PFSK-1 (cell line): ENCODE results near the gene CCDC172.

Experiments
- FOXP2 ChIP-seq: optimal IDR thresholded peaks from 2 replicates; pipeline ENCODE3; 2011; ENCODE audit warnings: borderline replicate concordance, control low read depth, inconsistent platforms; ENCODE audit not compliant: insufficient read depth; ENCODE audit errors: extremely low read length, extremely low read depth
- POLR2AphosphoS5 ChIP-seq: IDR thresholded peaks from 2 replicates; pipeline ENCODE4 v1.6.1; 2012; ENCODE audit warnings: low read depth, mild to moderate bottlenecking, control low read depth, low read length, moderate library complexity
- SIN3A ChIP-seq: IDR thresholded peaks from 2 replicates; pipeline ENCODE4 v1.6.1; 2012; ENCODE audit warnings: mild to moderate bottlenecking, low read length, moderate library complexity, borderline replicate concordance; ENCODE audit not compliant: insufficient read depth
- TAF1 ChIP-seq: IDR thresholded peaks from 2 replicates; pipeline ENCODE4 v1.6.1; 2012; ENCODE audit warnings: low read length, control low read depth, borderline replicate concordance; ENCODE audit not compliant: insufficient read depth
- TF ChIP-seq, protein P1 (sequence below), 2 experiments: IDR thresholded peaks; 2 replicates each; pipeline versions ENCODE4 v1.6.1 to v1.8.0; 2011 to 2012; ENCODE audit warnings: low read depth in 2 of 2, low read length in 2 of 2, control low read depth in 1 of 2, inconsistent platforms in 1 of 2, mild to moderate bottlenecking in 1 of 2, moderate library complexity in 1 of 2; ENCODE audit not compliant: insufficient read depth in 1 of 2

The CCDC172 gene

DNA sequence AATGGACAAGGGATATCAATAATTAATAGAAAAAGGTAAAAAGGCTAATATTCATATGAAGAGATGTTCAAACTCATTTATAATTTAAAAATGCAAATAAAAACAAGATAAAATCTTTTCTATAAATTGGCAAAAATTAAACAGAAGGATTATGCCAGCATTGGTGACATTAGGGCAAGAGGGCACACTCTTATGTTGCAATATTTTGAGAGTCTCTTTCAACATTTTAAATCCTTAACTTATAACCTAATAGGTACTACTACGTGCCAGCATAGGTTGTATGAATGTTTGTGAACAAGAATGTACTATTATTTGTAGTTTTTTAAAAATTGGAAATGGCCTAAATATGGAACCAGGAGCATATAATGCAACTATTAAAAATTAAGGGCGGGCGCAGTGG, 78.6 kb downstream of the CCDC172 start:
- TF ChIP-seq POLR2AphosphoS5 (no peak), TAF1 (no peak), SIN3A (no peak), FOXP2 (no peak)
- TF ChIP-seq, protein P1, sequence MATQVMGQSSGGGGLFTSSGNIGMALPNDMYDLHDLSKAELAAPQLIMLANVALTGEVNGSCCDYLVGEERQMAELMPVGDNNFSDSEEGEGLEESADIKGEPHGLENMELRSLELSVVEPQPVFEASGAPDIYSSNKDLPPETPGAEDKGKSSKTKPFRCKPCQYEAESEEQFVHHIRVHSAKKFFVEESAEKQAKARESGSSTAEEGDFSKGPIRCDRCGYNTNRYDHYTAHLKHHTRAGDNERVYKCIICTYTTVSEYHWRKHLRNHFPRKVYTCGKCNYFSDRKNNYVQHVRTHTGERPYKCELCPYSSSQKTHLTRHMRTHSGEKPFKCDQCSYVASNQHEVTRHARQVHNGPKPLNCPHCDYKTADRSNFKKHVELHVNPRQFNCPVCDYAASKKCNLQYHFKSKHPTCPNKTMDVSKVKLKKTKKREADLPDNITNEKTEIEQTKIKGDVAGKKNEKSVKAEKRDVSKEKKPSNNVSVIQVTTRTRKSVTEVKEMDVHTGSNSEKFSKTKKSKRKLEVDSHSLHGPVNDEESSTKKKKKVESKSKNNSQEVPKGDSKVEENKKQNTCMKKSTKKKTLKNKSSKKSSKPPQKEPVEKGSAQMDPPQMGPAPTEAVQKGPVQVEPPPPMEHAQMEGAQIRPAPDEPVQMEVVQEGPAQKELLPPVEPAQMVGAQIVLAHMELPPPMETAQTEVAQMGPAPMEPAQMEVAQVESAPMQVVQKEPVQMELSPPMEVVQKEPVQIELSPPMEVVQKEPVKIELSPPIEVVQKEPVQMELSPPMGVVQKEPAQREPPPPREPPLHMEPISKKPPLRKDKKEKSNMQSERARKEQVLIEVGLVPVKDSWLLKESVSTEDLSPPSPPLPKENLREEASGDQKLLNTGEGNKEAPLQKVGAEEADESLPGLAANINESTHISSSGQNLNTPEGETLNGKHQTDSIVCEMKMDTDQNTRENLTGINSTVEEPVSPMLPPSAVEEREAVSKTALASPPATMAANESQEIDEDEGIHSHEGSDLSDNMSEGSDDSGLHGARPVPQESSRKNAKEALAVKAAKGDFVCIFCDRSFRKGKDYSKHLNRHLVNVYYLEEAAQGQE (IDR thresholded peaks at IDR 0.05; ENCODE audit: insufficient read depth in 1 of 2, low read depth in 2 of 2, low read length in 2 of 2) = no peak

DNA sequence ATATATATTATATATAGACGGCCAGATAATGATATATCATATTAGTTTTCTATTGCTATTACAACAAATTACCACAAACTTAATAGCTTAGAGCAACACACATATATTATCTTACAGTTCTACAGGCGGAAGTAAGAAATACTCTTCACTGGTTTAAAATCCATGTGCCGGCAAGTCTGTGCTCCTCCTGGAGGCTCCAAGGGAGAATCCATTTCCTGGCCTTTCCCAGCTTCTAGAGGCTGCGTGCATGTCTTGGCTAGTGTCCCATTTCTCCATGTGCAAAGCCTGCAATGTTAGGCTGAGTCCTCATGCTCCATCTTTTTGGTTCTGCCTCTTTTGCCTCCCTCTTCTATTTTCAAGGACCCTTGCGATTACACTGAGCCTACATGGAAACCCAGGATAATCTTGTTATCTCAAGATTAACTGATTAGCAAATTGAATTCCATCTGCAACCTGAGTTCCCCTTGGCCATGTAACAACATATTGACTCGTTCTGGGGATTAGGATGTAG, 79.5 kb downstream of the CCDC172 start:
- TF ChIP-seq SIN3A = no peak
- no peak for TF ChIP-seq TAF1
- TF ChIP-seq FOXP2 = no peak
- TF ChIP-seq, protein P1 (IDR thresholded peaks at IDR 0.05; ENCODE audit: insufficient read depth in 1 of 2, low read depth in 2 of 2, low read length in 2 of 2) = no peak
- TF ChIP-seq POLR2AphosphoS5 = no peak

DNA sequence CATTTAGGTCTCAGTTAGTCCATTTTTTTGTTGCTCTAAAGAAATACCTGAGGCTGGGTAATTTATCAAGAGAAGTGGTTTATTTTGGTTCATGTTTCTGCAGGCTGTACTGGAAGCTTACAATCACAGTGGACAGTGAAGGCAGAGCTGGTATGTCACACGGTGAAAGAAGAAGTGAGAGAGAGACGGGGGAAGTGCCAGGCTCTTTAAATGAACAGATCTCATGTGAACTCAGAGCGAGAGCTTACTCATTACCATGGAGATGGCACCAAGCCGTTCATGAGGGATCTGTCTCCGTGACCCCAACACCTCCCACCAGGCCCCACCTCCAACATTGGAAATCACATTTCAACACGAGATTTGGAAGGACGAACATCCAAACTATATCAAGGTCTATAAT, 84.5 kb downstream of the CCDC172 start:
- TF ChIP-seq TAF1 (no peak), SIN3A (no peak), FOXP2 (no peak), POLR2AphosphoS5 (no peak)
- TF ChIP-seq, protein P1 (IDR thresholded peaks at IDR 0.05; ENCODE audit: insufficient read depth in 1 of 2, low read depth in 2 of 2, low read length in 2 of 2) = no peak

DNA sequence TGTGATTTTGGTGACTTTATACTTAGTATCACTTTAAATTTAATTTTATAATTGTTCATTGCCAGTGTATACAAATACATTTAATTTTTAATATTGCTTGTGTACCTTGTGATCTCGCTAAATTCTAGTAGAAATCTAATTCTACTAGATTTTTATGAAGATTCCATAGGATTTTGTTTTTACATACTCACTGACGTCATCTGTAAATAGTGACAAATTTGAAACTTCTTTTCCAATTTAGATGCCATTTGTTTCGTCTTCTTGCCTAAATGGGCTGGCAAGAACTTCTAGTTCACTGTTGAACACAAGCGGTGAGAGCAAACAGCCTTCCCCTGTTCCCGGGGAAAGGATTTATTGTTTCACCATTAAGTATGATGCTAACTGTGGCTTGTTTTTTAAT, 86.1 kb downstream of the CCDC172 start:
- no peak for TF ChIP-seq POLR2AphosphoS5
- TF ChIP-seq TAF1 = no peak
- TF ChIP-seq, protein P1 (IDR thresholded peaks at IDR 0.05; ENCODE audit: insufficient read depth in 1 of 2, low read depth in 2 of 2, low read length in 2 of 2) = no peak
- no peak for TF ChIP-seq SIN3A
- no peak for TF ChIP-seq FOXP2

DNA sequence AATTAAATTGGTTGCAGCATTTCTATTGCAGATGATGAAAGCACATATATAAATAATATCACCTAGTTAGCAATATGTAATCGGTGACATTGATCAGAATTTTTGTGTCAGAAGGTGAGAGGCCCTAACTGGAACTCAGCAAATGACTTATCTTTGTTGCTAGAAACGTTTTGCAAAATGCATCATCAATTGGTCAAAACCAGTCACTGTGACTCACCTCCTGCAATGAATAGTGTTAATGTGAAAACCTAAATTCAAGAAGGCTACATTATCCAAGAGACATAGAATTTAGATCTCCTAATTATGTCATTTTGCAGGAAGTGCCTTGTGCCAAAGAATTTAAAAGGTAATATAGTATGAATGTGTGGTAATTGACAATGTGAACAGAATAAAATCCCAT, 93.6 kb downstream of the CCDC172 start:
- TF ChIP-seq FOXP2 (no peak), SIN3A (no peak), TAF1 (no peak), POLR2AphosphoS5 (no peak)
- TF ChIP-seq, protein P1 (IDR thresholded peaks at IDR 0.05; ENCODE audit: insufficient read depth in 1 of 2, low read depth in 2 of 2, low read length in 2 of 2) = no peak
